ENCODE measurements around the gene CLDN5.
"Not testable (repeated sequence)": the region's sequence is repeated elsewhere in the genome, so short reads cannot be mapped to it uniquely, and the experiment has no call there.

The CLDN5 gene

DNA sequence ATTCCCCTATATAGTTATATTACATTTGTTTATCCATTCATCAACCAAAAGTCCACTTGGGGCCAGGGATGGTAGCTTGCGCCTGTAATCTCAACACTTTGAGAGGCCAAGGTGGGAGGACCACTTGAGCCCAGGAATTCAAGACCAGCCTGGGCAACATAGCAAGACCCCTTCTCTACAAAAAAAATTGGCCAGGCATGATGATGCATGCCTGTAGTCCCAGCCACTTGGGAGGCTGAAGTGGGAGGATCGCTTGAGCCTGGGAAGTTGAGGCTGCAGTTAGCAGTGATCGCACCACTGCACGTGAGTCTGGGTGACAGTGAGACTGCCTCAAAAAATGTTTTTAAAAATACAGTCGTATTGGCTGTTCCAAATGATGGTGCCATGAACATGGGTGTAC, 24.2 kb upstream of the CLDN5 start:
- DNase-seq (ENCODE audit: low spot score) = not testable (repeated sequence)

DNA sequence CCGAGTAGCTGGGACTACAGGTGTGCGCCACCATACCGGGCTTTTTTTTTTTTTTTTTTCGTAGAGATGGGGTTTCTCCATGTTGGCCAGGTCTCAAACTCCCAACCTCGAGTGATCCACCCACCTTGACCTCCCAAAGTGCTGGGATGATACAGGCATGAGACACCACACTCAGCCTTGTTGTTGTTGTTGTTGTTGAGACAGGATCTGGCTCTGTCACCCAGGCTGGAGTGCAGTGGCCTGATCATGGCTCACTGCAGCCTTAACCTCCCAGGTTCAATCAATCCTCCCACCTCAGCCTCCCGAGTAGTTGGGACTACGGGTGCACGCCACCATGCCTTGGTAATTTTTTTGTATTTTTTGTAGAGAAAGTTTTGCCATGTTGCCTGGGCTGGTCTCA, 23.4 kb upstream of the CLDN5 start:
- no peak for DNase-seq (ENCODE audit: low spot score)

DNA sequence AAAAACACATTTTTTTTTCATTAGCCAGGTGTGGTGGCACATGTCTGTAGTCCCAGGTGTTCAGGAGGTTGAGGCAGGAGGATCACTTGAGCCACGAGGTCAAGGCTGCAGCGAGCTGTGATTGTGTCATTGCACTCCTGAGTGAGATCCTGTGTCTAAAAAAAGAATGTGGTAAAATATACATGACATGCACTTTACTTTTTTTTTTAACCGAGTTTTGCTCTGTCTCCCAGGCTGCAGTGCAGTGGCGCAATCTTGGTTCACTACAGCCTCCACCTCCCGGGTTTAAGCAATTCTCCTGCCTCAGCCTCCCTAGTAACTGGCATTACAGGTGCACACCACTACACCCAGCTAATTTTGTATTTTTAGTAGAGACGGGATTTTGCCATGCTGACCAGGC, 22.5 kb upstream of the CLDN5 start:
- no peak for DNase-seq (ENCODE audit: low spot score)

DNA sequence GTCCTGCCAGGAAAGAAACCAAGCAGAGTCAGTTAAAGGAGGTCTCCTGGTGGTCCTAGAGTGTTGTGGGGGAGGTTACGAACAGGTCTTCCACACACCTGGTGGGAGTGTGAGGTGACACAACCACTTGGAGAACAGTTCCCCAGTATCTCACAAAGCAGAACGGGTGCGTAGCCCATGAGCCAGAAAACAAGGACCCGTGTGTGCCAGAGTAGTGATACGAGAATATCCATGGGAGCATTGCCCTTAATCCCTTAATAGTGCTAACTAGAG, 21.7 kb upstream of the CLDN5 start:
- no peak for DNase-seq (ENCODE audit: low spot score)

DNA sequence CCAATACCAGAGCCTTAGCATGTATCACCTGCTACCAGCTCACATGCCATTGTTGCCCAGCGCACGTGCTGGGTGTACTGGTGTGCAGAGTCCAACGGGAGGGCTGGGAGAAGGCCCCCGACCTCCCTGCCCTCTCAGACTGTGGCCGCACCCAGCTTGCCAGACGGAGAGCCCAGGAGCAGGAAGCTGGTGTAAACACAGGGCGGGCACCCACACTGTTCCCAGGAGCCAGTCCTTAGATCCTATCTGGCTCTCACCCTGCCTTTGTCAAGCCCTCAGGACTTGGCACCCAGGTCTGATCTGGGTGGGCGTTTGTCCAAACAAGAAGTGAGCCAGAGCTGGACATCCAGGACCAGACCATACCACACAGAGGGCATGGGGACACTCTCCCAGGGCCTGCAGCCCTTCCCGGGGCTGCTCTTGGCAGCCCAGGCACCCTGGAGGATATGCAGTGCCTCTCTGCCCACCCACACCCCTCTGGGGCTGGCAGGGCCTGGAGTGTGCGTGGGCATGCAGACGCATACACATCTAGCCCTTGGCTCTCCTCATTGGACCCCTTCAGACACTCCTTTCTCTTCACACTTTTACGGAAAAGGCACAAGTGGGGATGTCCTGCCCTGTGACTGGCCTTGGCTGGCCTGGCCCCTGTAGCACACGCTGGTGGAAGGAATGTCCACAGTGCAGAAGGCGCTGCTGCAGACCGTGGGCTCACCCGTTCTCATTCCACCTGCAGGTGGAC, 19.9 kb upstream of the CLDN5 start:
- DNase-seq (ENCODE audit: low spot score) = no peak

DNA sequence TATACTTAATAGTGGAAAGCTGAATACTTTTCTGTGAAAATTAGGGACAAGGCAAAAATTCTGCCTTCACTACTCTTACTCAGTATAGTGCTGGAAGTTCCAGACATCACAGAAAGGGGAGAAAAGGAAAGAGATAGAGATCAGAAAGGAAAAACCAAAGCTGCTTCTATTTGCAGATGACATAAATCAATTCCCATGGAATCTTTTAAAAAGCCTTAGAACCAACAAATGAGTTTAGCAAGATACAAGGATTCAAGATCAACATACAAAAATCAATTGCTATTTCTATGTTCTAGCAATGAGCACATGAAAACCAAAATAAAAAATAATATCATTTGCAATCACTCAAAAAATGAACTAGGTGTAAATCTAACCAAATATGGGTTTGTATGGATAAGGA, 16.2 kb upstream of the CLDN5 start:
- no peak for DNase-seq (ENCODE audit: low spot score)

DNA sequence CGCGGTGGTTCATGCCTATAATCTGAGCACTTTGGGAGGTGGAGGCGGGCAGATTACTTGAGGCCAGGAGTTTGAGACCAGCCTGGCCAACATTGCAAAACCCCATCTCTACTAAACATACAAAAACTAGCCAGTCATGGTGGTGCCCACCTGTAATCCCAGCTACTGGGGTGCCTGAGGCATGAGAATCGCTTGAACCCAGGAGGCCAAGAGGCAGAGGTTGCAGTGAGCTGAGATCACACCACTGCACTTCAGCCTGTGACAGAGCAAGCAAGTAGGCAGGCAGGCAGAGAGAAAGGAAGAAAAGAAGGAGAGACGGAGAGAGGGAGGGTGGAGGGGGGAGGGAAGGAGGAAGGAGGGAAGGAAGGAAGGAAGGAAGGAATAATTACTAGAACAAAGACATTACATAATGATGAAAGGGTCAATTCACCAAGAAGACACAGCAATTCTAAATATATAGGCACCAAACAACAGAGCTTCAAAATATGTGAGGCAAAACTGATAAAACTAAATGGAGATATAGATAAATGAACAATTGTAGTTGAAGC, 13.8 kb upstream of the CLDN5 start:
- DNase-seq (ENCODE audit: low spot score) = no peak

DNA sequence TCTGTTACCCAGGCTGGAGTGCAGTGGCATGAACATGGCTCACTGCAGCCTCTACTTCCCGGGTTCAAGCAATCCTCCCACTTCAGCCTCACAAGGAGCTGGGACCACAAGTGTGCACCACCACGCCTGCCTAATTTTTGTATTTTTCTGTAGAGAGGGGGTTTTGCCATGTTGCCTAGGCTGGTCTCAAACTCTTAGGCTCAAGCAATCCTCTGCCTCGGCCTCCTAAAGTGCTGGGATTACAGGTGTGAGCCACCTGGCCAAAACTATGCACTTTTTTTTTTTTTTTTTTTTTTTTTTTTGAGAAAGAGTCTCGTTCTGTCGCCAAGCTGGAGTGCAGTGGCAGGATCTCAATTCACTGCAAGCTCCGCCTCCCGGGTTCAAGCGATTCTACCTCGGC, 12.4 kb upstream of the CLDN5 start:
- DNase-seq (ENCODE audit: low spot score) = no peak

DNA sequence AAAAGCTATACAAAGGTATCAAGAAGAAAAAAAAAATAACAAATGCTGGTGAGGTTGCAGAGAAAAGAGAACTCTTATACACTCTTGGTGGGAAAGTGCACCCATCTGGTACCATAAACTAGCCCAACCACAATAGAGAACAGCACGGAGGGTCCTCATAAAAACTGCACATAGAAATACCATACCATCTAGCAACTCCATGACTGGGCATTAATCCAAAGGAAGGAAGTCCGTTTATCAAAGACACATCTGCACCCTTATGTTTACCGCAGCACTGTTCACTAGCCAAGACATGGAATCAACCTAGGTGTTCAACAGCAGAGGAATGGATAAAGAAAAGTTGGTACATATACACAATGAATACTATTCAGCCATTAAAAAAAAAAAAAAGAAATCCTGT, 10.8 kb upstream of the CLDN5 start:
- no peak for DNase-seq (ENCODE audit: low spot score)

DNA sequence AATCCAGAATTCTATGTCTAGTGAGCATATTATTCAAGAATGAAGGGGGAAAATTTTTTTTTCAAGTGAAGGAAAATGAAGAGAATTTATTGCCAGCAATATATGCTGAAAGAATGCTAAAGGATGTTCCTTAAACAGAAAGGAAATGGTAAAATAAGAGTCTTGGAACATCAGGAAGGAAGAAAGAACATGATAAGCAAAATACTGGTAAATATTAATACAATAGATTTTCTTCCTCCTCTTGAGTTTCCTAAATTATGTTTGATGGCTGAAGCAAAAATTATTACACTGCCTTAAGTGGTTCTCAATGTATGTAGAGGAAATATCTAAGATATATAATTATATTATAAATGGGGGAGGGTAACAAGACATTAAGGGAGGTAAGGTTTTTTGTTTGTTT, 9.6 kb upstream of the CLDN5 start:
- DNase-seq (ENCODE audit: low spot score) = no peak

DNA sequence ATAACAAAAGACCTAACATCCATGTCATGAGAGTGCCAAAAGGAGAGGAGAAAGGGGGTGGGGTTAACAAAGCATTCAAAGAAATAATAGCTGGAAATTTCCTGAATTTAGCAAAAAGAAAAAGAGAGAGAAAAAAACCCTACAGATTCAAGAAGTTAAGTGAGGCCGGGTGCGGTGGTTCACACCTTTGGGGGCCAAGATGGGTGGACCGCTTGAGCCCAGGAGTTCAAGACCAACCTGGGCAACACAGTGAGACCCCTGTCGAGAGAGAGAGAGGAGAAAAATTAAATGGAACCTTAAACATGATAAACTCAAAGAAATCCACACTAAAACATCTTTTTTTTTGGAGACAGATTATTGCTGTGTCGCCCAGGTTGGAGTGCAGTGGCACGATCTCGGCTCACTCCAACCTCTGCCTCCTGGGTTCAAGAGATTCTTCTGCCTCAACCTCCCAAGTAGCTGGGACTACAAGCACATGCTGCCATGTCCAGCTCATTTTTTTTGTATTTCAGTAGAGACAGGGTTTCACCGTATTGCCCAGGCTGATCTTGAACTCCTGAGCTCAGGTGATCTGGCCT, 8.9 kb upstream of the CLDN5 start:
- DNase-seq (ENCODE audit: low spot score) = no peak

DNA sequence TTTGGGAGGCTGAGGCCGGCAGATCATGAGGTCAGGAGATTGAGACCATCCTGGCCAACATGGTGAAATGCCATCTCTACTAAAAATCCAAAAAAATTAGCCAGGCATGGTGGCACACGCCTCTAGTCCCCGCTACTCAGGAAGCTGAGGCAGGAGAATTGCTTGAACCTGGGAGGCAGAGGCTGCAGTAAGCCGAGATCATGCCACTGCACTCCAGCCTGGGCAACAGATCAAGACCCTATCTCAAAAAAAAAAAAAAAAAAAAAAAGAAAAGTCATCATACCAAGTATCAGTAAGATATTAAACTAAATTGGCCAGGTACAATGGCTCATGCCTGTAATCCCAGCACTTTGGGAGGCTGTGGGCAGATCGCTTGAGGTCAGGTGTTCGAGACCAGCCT, 7.1 kb upstream of the CLDN5 start:
- not testable (repeated sequence) for DNase-seq (ENCODE audit: low spot score)

DNA sequence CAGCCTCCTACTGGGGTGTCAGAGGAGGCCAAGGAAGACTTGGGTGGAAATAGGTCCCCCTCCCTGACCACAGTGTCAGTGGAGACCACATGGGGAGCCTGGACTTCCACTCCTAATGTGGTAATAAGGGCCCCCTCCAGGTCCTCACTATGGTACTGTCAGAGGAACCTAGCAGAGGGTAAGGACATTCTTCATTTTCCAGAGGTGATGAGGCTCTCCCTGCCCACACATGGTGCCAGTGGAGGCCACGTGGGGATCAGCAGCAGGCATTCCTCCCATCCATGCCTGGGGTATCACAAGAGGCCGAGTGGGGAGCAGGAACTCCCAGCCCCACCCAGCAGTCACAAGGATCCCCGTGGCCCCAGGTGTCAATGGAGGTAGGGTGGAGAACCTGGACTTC, 6.5 kb upstream of the CLDN5 start:
- DNase-seq (ENCODE audit: low spot score) = no peak

DNA sequence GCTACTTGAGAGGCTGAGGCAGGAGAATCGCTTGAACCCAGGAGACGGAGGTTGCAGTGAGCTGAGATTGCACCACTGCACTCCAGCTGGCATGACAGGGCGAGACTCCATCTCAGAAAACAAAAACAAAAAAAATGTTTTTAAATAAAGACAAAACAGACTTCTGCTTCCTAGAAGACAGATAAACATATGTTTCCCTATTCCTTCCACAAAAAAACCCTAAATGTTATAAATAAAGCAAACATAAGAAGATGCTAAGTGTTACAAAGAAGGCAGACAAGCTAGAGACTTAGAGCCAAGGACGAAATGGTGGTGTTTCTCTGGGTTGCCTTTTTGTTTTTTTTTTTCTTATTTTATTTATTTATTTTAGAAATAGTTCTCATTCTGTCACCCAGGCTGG, 5.6 kb upstream of the CLDN5 start:
- DNase-seq (ENCODE audit: low spot score) = no peak

DNA sequence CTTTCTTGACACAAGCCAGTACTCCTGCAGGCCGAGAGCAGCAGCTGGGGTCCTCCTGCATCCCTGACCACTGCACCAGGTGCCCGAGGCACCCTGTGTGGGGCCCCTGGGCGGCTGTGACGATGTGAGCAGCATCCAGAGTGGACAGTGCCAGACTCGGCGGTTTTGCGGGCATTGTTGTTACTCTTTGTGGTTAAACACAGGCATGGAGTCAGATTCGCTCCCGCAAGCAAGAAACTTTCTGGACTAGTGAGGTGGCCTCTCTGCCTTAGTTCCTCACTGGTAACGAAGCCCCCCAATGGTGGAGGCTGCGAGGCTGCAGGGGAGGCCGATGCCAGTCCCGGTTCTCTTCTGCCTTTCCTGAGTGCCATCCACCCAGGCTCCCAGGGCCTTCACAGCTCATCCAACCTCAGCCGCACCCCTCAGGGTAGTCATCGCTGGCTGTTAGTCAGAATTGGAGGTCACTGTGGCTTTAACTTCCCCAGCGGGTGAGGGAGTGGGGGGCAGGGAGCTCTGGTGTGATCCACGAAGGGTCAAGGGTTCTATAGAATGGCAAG, 3.7 kb upstream of the CLDN5 start:
- no peak for DNase-seq (ENCODE audit: low spot score)

DNA sequence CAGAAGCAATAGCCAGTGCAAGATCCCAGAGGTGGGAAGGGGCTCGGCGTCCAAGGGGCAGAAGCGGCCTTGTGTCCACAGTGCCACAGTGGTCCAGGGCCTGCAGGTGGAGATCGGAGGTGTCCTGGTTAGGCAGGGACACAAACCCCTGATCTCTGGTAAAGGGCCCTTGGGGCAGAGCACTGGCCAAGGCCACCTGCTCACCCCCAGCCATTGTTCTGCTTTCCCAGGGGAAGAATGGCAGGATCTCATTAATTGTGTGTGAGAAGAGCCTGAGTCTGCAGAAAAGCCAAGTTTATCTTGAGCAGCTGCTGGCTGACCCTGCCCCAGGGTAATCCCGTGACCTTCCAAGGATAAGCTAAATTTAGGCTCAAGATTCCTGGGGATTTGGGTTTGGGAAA, 3.1 kb upstream of the CLDN5 start:
- DNase-seq (ENCODE audit: low spot score) = no peak

DNA sequence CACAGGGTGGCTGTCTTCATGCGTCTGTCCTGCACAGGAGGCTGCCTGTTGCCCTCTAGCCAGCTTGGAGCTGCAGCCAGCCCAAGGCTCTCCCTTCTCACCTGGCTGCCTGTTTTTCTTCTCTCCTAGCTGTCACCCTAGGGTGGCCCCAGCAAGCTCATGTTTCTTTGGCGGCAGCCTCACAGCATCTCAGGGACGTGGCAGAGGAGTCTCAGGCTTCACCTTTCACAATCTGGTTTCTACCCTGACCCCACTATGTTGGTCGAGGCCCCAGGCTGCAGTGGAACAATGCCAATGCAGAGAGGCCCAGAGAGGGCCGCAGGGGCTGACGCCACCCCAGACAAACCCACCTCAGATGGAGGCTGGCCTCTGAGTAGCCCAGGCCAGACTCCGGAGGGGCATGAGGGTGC, 2.5 kb upstream of the CLDN5 start:
- DNase-seq (ENCODE audit: low spot score) = no peak

DNA sequence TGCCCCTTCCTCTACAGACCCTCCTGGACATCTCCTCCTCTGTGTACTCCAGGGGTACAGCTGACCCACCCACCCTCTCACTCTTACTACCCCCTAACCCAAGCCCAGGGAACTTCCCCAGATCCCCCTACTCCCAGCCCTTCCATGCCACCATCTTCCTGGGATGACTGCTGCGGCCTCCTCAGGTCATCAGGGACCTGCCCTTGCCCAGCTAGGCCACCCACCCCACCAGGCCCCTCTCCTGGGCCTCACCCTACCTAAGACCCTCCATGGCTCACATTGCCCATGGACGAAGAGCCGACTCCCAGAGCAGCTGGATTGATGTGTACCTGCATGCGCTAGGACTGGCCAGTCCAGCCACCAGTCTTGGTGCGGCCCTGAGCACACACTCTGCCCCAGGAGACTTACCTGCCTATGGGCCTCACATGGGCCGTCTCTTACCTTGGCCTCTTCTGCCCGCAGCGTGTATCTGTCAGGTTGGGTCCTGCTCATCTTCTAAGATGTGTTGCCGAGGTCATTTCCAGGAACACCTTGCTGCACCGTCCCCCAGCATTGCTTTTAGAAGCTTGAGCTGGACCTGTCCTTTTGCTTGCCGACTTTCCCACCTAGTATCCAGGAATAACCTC, 2.0 kb upstream of the CLDN5 start:
- no peak for DNase-seq (ENCODE audit: low spot score)

DNA sequence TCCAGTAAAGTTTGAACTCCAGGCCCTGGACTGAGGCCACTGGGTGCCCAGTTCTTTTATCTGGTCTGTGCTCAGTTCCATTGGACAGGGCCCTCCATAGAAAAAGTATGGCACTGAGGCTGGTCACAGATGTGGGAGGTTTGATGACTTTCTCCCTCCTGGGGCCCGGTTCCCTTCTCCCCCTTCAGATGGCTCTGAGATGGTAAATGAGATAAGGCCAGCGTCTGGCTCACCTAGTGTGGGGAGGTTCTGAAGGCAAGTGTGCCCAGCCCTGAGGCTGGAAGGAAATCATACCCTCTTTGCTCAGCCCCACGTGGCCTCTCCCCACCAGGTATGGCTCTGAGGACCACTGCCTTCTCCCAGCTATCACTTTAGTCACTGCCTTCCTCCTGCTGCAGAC, 1.5 kb upstream of the CLDN5 start:
- no peak for DNase-seq (ENCODE audit: low spot score)

DNA sequence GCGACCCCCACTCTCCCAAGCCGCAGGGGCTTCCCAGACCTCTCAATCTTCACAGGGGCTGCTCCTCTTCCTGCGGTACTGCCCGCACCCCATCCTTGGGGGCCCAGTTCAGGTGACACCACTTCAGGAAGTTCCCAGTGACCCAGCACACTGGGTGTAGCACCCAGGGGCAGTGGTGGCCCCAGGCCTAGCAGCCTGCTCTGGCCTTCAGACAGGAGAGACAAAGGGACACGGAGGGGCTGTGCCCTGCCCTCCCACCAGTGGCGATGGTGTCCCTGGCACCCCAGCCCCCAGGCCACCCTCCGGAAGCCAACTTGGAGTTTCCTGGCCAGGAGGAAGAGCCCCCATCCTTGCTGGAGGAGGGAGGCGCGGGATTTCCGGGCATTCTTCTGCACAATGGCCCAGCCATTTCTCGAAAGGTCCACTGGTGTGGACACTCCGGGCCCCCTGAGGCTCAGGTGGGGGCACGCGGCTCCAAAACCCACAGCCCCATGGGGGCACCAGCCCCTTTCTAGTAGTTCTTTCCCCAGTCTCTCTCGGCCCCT, 978 bp upstream of the CLDN5 start:
- DNase-seq (ENCODE audit: low spot score) = no peak

DNA sequence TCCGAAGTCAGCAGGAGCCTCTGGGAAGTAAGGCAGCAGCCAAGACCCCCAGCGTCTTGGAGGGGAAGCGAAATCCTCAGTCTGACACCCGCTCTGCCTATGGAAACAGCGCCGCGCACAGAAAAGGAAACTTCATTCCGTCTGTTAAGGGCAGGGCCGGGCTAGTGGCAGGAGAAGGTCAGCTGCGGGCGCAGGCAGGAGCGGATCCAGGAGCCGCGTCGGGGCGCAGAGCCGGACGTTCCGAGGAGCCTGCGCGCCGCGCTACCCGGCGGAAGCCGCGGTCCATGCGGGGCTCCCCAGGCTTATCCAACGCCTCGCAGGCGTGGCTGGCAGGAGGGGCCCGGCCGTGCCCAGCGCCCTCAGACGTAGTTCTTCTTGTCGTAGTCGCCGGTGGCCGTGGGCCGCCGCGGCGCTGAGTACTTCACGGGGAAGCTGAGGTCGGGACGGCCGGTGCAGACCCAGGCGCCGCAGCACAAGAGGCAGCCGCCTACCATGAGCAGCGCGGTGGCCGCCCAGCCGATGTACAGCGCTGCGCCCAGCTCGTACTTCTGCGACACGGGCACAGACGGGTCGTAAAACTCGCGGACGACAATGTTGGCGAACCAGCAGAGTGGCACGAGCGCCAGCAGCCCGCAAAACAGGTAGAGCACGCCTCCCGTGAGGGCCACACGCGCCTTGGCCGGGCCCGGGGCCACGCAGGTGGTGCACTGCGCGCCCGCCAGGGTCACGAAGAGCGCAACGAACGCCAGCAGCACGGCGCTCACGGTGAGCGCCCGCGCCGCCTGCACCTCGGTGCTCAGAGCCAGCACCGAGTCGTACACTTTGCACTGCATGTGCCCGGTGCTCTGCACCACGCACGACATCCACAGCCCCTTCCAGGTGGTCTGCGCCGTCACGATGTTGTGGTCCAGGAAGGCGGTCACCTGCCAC, 705 bp downstream of the CLDN5 start:
- DNase-seq (ENCODE audit: low spot score) = no peak

DNA sequence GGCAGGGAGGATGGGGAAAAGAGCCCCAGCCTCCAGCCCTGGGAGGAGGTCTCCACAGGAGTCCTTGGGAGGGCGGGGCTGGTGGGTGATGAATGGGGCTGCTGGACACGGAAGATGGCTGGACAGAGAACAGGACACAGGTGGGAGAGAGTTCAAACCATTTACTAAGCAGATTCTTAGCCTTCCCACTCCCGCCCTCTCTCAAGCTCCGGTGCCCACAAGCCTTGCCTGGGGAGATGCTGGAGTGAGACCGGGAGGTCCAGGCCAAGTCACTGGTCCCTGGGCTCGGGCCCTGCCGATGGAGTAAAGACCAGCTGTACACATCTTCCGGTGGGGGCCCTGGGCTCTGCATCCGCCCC, 1.4 kb downstream of the CLDN5 start:
- no peak for DNase-seq (ENCODE audit: low spot score)
